SJSA1 (cell line): ENCODE data around the gene ZFP1. TPM values are rescaled to one million over a fixed set of nuclear protein-coding genes. Genes with fewer than 3 reads are reported as not detected.
"Not testable (repeated sequence)": the region's sequence is repeated elsewhere in the genome, so short reads cannot be mapped to it uniquely, and the experiment has no call there.

Experiments used
- DNase-seq, 2 experiments: peaks; one replicate each; pipeline ENCODE4 v3.0.0-alpha.2; 2015 to 2020; ENCODE audit warnings: low spot score in 2 of 2, low read depth in 1 of 2
- H3K27ac ChIP-seq: fragments of 250-450 bp; sonication (Bioruptor Pico); 2 replicates; pipeline ENCODE4 v1.5.1; 2020; ENCODE audit warnings: mild to moderate bottlenecking, moderate library complexity
- H3K27me3 ChIP-seq: fragments of 250-450 bp; sonication (Bioruptor Pico); replicated peaks from 2 replicates; pipeline ENCODE4 v1.5.1; 2020; ENCODE audit warnings: mild to moderate bottlenecking, moderate library complexity
- H3K36me3 ChIP-seq: fragments of 250-450 bp; sonication (Bioruptor Pico); 2 replicates; pipeline ENCODE4 v1.5.1; 2020; ENCODE audit warnings: mild to moderate bottlenecking
- H3K4me1 ChIP-seq: fragments of 250-450 bp; sonication (Bioruptor Pico); replicated peaks from 2 replicates; pipeline ENCODE4 v1.6.1; 2021; ENCODE audit warnings: mild to moderate bottlenecking
- H3K4me3 ChIP-seq: fragments of 250-450 bp; sonication (Bioruptor Pico); 2 replicates; pipeline ENCODE4 v1.5.1; 2020; ENCODE audit warnings: mild to moderate bottlenecking
- H3K9me3 ChIP-seq: fragments of 250-450 bp; sonication (Bioruptor Pico); replicated peaks from 2 replicates; pipeline ENCODE4 v1.5.1; 2020; ENCODE audit warnings: mild to moderate bottlenecking
- total RNA-seq: library from RNA; depleted of rRNA; stranded (reverse); fragments of >200 nt; shearing (Covaris generic); gene quantifications from 2 replicates; pipeline ENCODE4 v1.2.3, GENCODE V29; 2014

Gene ZFP1
- total RNA-seq, 1 experiment from 2014 or later, result 13.9 TPM

DNA sequence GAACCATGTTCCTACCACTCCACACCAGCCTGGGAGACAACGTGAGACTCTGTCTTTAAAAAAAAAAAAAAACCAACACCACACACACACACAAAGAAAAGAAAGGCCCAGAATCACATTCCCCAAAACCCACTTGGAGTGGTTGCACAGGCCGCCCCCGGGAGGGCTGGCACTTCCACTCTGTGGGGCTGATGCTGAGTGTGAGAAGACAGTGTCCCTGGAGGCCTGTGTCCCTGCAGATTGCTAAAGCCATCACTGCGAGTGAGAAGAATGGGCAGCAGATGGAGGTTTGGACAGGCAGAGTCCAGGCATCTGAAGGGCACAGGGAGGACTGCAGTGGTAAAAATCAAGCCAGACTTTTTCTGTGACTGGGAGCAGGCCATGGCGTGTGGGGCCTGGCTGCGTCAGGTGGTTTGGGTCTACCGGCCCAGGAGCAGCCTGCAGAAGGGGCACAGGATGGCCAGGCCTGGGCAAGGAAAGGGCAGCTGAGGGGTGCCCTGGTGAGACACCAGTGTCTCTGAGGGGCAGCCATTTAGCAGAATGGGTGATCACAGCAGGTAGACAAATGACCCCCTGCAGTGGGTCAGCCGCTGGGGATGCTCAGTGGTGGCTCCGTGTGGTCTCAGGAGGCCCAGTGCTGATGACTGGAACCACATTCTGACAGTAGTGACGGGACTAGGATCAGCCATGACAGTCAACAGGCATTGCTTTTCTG, 45.6 kb downstream of the ZFP1 start:
- DNase-seq, result peak in 1 of 2 experiments; percentile 33

DNA sequence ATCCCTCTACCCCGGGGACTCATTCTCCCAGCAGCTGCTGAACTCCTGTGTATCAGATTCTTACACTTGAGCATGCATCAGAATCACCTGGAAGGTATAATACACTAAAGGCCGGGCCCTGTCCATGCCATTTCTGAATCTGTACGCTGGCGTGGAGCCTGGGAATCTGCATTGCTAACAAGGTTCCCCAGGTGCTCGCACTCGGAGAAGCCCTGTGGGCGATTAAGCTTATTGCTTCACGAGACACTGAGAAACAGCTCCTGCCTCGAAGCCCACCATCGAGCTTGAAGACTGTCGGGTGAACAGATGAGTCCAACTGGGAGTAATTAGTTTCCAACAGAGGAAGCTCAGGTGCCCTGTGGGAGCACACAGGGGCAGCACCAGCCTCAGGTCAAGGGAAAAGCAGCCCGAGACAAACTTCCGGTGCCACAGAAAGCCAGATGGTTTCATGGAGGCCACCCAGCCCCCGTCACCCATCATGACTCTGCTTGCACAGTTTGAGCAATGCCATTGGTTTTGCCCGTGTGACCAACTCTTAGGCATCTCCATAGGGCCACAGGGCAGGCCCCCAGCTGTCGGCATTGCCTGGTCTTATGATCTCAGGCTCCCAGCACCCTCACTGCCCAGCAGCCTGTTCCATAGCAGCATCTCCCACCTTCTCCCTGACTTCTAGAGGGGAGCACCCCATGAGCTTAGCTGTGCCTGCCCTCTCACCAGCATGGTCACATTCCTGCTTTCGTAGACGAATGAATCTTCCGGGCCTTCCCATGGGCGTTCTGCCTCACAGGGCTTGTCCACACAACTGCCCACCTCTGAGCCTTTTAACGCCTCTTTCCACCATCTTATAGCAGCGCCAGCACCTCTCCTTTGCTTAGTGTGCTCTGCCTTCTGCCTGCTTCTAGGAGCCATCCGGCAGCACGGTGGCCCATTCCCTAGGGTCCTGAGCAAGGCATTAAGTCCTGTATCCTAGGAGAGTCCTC, 47.8 kb downstream of the ZFP1 start:
- H3K9me3 ChIP-seq, result no peaks in the 10 kb centered on the region
- H3K27me3 ChIP-seq, result peaks cover 4% of the 10 kb centered on the region; the same call in 1 of the 2 replicates
- DNase-seq, result peak in 1 of 2 experiments; percentile 33
- no peaks in the 10 kb centered on the region for H3K36me3 ChIP-seq
- H3K4me1 ChIP-seq, result peaks cover 8% of the 10 kb centered on the region
- H3K27ac ChIP-seq, result no peak overlapping the region
- no peak overlapping the region for H3K4me3 ChIP-seq

More for the DNA sequence above, 45.6 kb downstream of the ZFP1 start:
- no peaks in the 10 kb centered on the region for H3K9me3 ChIP-seq
- no peaks in the 10 kb centered on the region for H3K36me3 ChIP-seq
- H3K27ac ChIP-seq, result no peak overlapping the region
- H3K4me1 ChIP-seq, result peaks cover 8% of the 10 kb centered on the region
- H3K27me3 ChIP-seq, result peaks cover 4% of the 10 kb centered on the region; the same call in 1 of the 2 replicates
- H3K4me3 ChIP-seq, result no peak overlapping the region

GRCh38 chr16:75196836-75197235, 48.5 kb downstream of the ZFP1 start:
- Histone ChIP-seq H3K36me3 (no peaks in the 10 kb centered on the region), H3K4me3 (no peak overlapping the region), H3K27me3 (peaks cover 4% of the 10 kb centered on the region; the same call in 1 of the 2 replicates), H3K27ac (no peak overlapping the region), H3K4me1 (peaks cover 8% of the 10 kb centered on the region), H3K9me3 (no peaks in the 10 kb centered on the region)
- DNase-seq, result peak in 1 of 2 experiments; percentile 39

DNA sequence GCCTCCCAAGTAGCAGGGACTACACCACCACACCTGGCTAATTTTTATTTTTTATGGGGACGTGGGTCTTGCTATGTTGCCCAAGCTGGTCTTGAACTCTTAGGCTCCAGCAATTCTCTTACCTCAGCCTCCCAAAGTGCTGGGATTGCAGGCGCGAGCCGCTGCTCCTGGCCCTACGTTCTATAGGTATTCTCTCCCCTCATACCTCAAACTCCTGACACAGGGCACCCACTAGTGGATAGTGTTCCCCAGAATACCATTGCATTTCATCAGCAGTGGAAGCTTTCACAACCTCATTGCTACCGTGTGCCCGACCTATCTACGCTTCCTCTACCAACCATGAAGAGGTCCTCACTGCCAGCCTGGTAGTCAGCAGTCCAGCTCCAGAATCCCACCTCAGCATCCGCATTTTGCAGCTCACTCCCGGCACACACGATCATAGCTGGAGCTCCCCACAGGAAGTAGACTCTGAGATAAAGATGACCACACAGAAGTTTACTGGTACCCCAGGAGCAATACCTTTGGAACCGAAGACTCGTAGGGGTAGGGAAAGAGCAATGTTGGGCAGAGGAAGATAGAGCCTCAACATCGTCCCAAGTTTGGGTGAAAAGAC, 49.3 kb downstream of the ZFP1 start:
- peaks cover 4% of the 10 kb centered on the region; the same call in 1 of the 2 replicates for H3K27me3 ChIP-seq
- H3K36me3 ChIP-seq, result no peaks in the 10 kb centered on the region
- DNase-seq, result peak; percentile 19 to 32
- no peak overlapping the region for H3K27ac ChIP-seq
- H3K4me1 ChIP-seq, result peaks cover 8% of the 10 kb centered on the region
- H3K4me3 ChIP-seq, result 0 out of 2 replicates have a peak overlapping the region, but pooled peaks have one; percentile 12
- H3K9me3 ChIP-seq, result no peaks in the 10 kb centered on the region

- Histone ChIP-seq H3K4me1 (peaks cover 8% of the 10 kb centered on the region), H3K9me3 (no peaks in the 10 kb centered on the region), H3K27ac (no peak overlapping the region), H3K36me3 (no peaks in the 10 kb centered on the region), H3K27me3 (peaks cover 4% of the 10 kb centered on the region; the same call in 1 of the 2 replicates), H3K4me3 (peak overlapping the region; percentile 12; the same call in 1 of the 2 replicates)
- DNase-seq, result peak in 1 of 2 experiments; percentile 16
Measured at GRCh38 chr16:75198135-75198600, 49.8 kb downstream of the ZFP1 start.

- Histone ChIP-seq H3K36me3 (no peaks in the 10 kb centered on the region), H3K4me1 (peaks cover 8% of the 10 kb centered on the region), H3K27me3 (peaks cover 4% of the 10 kb centered on the region; the same call in 1 of the 2 replicates), H3K9me3 (no peaks in the 10 kb centered on the region), H3K27ac (no peak overlapping the region), H3K4me3 (no peak overlapping the region)
- DNase-seq, result no peak
Measured at GRCh38 chr16:75202069-75202590, 53.8 kb downstream of the ZFP1 start.

DNA sequence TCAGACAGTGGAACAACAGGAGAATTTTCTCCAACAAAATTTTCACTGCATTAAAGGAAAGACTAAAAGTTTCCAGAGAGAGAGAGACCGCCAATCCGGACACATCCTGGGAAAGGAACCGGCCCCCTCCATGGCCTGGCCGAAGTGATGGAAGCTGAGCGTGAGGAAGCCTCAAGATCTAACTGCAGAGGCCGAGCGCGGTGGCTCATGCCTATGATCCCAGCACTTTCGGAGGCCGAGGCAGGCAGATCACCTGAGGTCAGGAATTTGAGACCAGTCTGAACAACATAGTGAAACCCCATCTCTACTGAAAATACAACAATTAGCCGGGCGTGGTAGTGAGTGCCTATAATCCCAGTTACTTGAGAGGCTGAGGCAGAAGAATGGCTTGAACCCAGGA, 54.8 kb downstream of the ZFP1 start:
- DNase-seq, result no peak
- peaks cover 4% of the 10 kb centered on the region; the same call in 1 of the 2 replicates for H3K27me3 ChIP-seq
- H3K4me3 ChIP-seq, result no peak overlapping the region
- H3K36me3 ChIP-seq, result no peaks in the 10 kb centered on the region
- H3K9me3 ChIP-seq, result no peaks in the 10 kb centered on the region
- peaks cover 5% of the 10 kb centered on the region for H3K4me1 ChIP-seq
- no peak overlapping the region for H3K27ac ChIP-seq

DNA sequence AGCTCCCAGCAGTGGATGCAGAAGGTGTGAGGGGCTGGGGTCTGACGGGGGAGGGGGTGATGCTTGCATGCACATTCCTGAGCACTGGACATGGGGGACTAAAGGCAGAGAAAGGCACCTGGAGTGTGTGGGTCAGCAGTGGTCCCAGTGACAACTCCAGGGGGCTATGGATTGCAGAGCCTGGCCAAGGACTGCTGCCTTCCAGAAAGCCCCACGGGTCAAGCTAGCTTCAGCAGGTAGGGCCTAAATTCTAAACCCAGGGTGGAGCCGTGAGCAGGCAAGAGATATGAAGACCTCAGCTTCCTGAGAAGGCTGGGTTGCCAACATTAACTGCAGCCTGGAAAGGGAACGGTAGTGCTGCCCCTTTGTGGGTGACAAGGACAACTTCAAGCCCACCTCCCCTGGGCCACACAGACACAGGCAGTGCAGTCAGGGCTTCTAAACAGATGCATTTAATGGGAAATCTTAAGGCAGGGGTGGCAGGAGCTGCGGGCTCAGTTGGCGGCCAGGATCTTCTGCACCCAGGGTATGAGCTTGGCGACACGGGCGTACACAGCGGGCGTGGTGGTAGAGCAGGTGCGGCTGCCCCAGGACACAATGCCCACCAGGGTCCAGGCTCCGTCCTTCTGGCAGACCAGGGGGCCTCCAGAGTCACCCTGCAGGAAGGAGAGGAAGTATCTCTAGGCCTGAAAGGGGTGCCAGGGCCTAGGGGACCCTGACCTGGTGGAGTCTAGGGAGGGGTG, 55.5 kb downstream of the ZFP1 start:
- Histone ChIP-seq H3K9me3 (no peaks in the 10 kb centered on the region), H3K4me1 (no peaks in the 10 kb centered on the region), H3K36me3 (no peaks in the 10 kb centered on the region), H3K27ac (no peak overlapping the region), H3K4me3 (no peak overlapping the region), H3K27me3 (no peaks in the 10 kb centered on the region)
- no peak for DNase-seq

DNA sequence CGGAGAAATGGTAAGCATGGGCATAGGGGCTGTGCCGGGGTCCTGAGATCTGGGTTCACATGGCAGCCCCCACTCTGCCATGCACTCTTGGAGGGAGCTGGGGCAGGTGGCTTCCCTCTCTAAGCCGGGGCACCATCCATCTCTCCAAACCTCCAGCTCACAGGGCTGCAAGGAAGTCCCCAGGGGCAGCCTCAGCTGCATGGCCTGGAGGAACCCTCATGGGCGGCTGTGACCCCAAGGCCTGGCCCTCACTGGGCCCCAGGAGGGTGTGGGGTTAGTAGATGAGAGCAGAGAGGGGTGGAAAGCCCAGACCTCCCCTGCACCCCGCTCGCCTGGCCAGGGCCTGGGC, 56.1 kb downstream of the ZFP1 start:
- Histone ChIP-seq H3K27me3 (no peaks in the 10 kb centered on the region), H3K27ac (no peak overlapping the region), H3K4me1 (no peaks in the 10 kb centered on the region), H3K9me3 (no peaks in the 10 kb centered on the region), H3K36me3 (no peaks in the 10 kb centered on the region), H3K4me3 (no peak overlapping the region)
- DNase-seq, result no peak

- not testable (repeated sequence) for H3K27ac ChIP-seq, H3K4me1 ChIP-seq, H3K9me3 ChIP-seq, DNase-seq, H3K27me3 ChIP-seq, H3K36me3 ChIP-seq, H3K4me3 ChIP-seq
Measured at GRCh38 chr16:75204905-75205304, 56.6 kb downstream of the ZFP1 start.

DNA sequence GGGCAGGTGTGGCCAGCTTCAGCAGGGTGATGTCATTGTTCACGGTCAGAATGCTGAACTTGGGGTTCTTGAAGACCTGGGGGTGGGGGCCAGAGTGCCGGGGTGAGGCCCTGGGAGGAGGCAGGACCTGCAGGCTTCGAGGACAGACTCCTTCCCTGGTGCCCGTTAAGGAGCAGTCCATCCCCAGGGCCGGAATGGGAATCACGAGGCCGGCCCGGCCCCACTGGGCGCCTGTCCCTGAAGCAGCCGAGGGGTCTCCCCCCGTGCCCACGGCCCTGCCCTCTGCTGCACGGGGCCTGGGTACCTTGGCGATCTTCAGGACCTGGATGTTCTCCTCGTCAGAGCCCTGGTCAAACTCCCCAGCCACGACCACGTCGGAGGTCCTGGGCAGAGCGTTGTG, 57.1 kb downstream of the ZFP1 start:
- not testable (repeated sequence) for H3K4me1 ChIP-seq, H3K36me3 ChIP-seq, H3K4me3 ChIP-seq, H3K9me3 ChIP-seq, H3K27ac ChIP-seq, H3K27me3 ChIP-seq, DNase-seq

DNA sequence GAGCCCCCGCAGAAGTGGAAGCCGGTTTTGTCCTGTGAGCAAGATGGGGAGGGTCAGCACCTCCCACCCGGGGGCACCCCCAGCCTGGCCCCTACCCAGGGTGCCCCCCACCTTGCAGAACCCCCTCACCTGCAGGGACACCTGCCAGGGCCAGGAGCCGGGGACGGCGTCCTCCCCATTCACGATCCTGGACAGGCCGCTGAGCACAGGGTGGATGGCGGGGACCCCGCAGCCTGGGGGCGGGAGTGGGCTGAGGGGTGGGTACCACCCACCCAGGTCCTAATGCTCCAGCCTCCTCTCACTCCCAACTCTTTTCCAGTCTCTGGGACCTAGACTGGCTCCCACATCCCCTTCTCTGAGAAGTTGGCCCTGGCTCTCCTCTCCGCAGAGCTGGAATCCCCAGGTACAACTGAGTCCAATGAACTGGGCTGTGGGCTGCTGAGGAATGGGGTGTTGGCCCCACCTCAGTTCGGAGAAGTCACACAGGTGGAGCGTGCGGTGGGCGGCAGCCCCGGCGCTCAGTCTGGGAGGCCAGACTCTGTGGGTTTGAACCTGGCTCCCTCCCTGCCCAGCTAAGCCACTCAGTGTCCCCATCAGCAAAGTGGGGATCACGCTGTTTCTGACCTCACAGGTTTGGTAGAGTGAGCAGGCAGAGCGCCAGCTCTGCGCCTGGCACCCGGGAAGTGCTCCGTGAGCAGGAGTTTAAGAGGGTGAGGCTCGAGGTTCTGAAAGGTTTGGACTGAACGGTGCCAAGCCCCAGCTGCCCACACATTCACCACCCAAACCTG, 57.8 kb downstream of the ZFP1 start:
- H3K27ac ChIP-seq, H3K27me3 ChIP-seq, H3K36me3 ChIP-seq, DNase-seq, H3K9me3 ChIP-seq, H3K4me3 ChIP-seq, H3K4me1 ChIP-seq: not testable (repeated sequence)
